ENCODE results near the gene WSB2. TPM values are rescaled to one million over a fixed set of nuclear protein-coding genes. Genes with fewer than 3 reads are reported as not detected.

The WSB2 gene
- polyA plus RNA-seq, 1 donor from 2014 or later: 155 TPM

GRCh38 chr12:118013283-118013682, 47.7 kb downstream of the WSB2 start:
- Histone ChIP-seq H3F3A (ENCODE audit: insufficient read depth, low read length, poor library complexity, severe bottlenecking) (no peaks in the 10 kb centered on the region), H3K9me2 (ENCODE audit: insufficient read depth, low read length) (no peaks in the 10 kb centered on the region), H4K20me1 (ENCODE audit: insufficient read depth) (no peaks in the 10 kb centered on the region), H3K27me3 (ENCODE audit: insufficient read depth, low read depth, low read length) (no peaks in the 10 kb centered on the region), H2AFZ (ENCODE audit: low read depth, low read length) (no peak overlapping the region), H3K9me3 (ENCODE audit: low read length) (no peaks in the 10 kb centered on the region), H3K36me3 (ENCODE audit: insufficient read depth, low read length) (no peaks in the 10 kb centered on the region), H3K79me2 (replicated peaks; ENCODE audit: insufficient read depth, low read length) (peaks cover 15% of the 10 kb centered on the region), H3K27ac (ENCODE audit: low read length) (no peak overlapping the region), H3K4me2 (ENCODE audit: low read length) (no peak overlapping the region), H3K4me3 (ENCODE audit: low read length) (no peak overlapping the region), H3K9ac (ENCODE audit: low read length) (no peak overlapping the region)
- TF ChIP-seq EZH2 (IDR thresholded peaks at IDR 0.05; ENCODE audit: borderline replicate concordance, insufficient read depth, low read length, poor library complexity, severe bottlenecking) (no peak), RAD21 (conservative IDR thresholded peaks at IDR 0.05) (no peak), REST (IDR thresholded peaks at IDR 0.05; ENCODE audit: borderline replicate concordance) (no peak), EP300 (conservative IDR thresholded peaks at IDR 0.05; ENCODE audit: poor library complexity, severe bottlenecking) (no peak), TAF1 (IDR thresholded peaks at IDR 0.05; ENCODE audit: low read depth) (no peak), SMC3 (conservative IDR thresholded peaks at IDR 0.05; ENCODE audit: poor library complexity) (no peak), POLR2AphosphoS5 (IDR thresholded peaks at IDR 0.05) (no peak), CTCF (IDR thresholded peaks at IDR 0.05; ENCODE audit: poor library complexity, severe bottlenecking) (no peak), MXI1 (conservative IDR thresholded peaks at IDR 0.05; ENCODE audit: poor library complexity, severe bottlenecking) (no peak)

GRCh38 chr12:118011961-118012360, 49.0 kb downstream of the WSB2 start:
- no peak overlapping the region for H2AFZ ChIP-seq (ENCODE audit: low read depth, low read length)
- H3K36me3 ChIP-seq (ENCODE audit: insufficient read depth, low read length): no peaks in the 10 kb centered on the region
- H3K27ac ChIP-seq (ENCODE audit: low read length): no peak overlapping the region
- no peak overlapping the region for H3K4me2 ChIP-seq (ENCODE audit: low read length)
- H3F3A ChIP-seq (ENCODE audit: insufficient read depth, low read length, poor library complexity, severe bottlenecking): no peaks in the 10 kb centered on the region
- H3K9ac ChIP-seq (ENCODE audit: low read length): no peak overlapping the region
- H3K4me3 ChIP-seq (ENCODE audit: low read length): no peak overlapping the region
- no peaks in the 10 kb centered on the region for H3K9me3 ChIP-seq (ENCODE audit: low read length)
- TF ChIP-seq EP300 (conservative IDR thresholded peaks at IDR 0.05; ENCODE audit: poor library complexity, severe bottlenecking) (no peak), CTCF (IDR thresholded peaks at IDR 0.05; ENCODE audit: poor library complexity, severe bottlenecking) (no peak), SMC3 (conservative IDR thresholded peaks at IDR 0.05; ENCODE audit: poor library complexity) (no peak), TAF1 (IDR thresholded peaks at IDR 0.05; ENCODE audit: low read depth) (no peak), REST (IDR thresholded peaks at IDR 0.05; ENCODE audit: borderline replicate concordance) (no peak), MXI1 (conservative IDR thresholded peaks at IDR 0.05; ENCODE audit: poor library complexity, severe bottlenecking) (no peak), POLR2AphosphoS5 (IDR thresholded peaks at IDR 0.05) (no peak), RAD21 (conservative IDR thresholded peaks at IDR 0.05) (no peak), EZH2 (IDR thresholded peaks at IDR 0.05; ENCODE audit: borderline replicate concordance, insufficient read depth, low read length, poor library complexity, severe bottlenecking) (no peak)
- no peaks in the 10 kb centered on the region for H3K27me3 ChIP-seq (ENCODE audit: insufficient read depth, low read depth, low read length)
- peaks cover 2% of the 10 kb centered on the region for H3K79me2 ChIP-seq (replicated peaks; ENCODE audit: insufficient read depth, low read length)
- no peaks in the 10 kb centered on the region for H4K20me1 ChIP-seq (ENCODE audit: insufficient read depth)
- H3K9me2 ChIP-seq (ENCODE audit: insufficient read depth, low read length): no peaks in the 10 kb centered on the region
